ENCODE data around the gene MMRN1. TPM values are rescaled to one million over a fixed set of nuclear protein-coding genes. Genes with fewer than 3 reads are reported as not detected.
A peak's percentile ranks its signal among the peaks of the same experiment; 100 is the strongest.

Gene MMRN1
- 67.4 TPM for total RNA-seq
- long read RNA-seq, full-length matches to known transcripts = 82 of 90 reads
- long read RNA-seq, partial matches to known transcripts = 4 of 90 reads
- long read RNA-seq, other reads (novel, unspliced or antisense) = 4 of 90 reads

- intact Hi-C loops (cut with DNase I) = no loop called here
- Histone ChIP-seq H3K36me3 (no peaks in the 10 kb centered on the region), H3K4me3 (peak within 1 kb of the TSS; percentile 6), H3K27me3 (peaks cover 3% of the 10 kb centered on the region), H3K9me3 (no peaks in the 10 kb centered on the region), H3K27ac (no peak within 1 kb of the TSS), H3K4me1 (no peaks in the 10 kb centered on the region)
- ATAC-seq (no peak), DNase-seq (no peak)
- no peak for TF ChIP-seq CTCF (IDR thresholded peaks at IDR 0.05)
Observed at GRCh38 chr4:89894649-89895550, at the start of gene MMRN1. TSS of gene MMRN1 (plus strand) at chr4:89894854. CDS start at chr4:89894972, 118 bp downstream.

- Histone ChIP-seq H3K27ac (no peak overlapping the region), H3K9me3 (no peaks in the 10 kb centered on the region), H3K36me3 (no peaks in the 10 kb centered on the region), H3K4me1 (no peaks in the 10 kb centered on the region), H3K4me3 (no peak overlapping the region), H3K27me3 (no peaks in the 10 kb centered on the region)
- DNase-seq (no peak), ATAC-seq (no peak)
- TF ChIP-seq CTCF (IDR thresholded peaks at IDR 0.05) = no peak
- intact Hi-C loops (cut with DNase I) = no loop called here
Observed at GRCh38 chr4:89847571-89848325, 46.9 kb upstream of the MMRN1 start.

- DNase-seq (no peak), ATAC-seq (no peak)
- H3K9me3 ChIP-seq = no peaks in the 10 kb centered on the region
- H3K4me3 ChIP-seq = no peak overlapping the region
- H3K4me1 ChIP-seq = no peaks in the 10 kb centered on the region
- H3K36me3 ChIP-seq = no peaks in the 10 kb centered on the region
- no peak for TF ChIP-seq CTCF (IDR thresholded peaks at IDR 0.05)
- no peaks in the 10 kb centered on the region for H3K27me3 ChIP-seq
- intact Hi-C loops (cut with DNase I) = no loop called here
- no peak overlapping the region for H3K27ac ChIP-seq
Observed at GRCh38 chr4:89855236-89855635, 39.4 kb upstream of the MMRN1 start.

GRCh38 chr4:89860971-89861370, 33.7 kb upstream of the MMRN1 start:
- DNase-seq (no peak), ATAC-seq (no peak)
- no peak overlapping the region for H3K4me3 ChIP-seq
- no peak overlapping the region for H3K27ac ChIP-seq
- H3K9me3 ChIP-seq = no peaks in the 10 kb centered on the region
- no peaks in the 10 kb centered on the region for H3K27me3 ChIP-seq
- H3K36me3 ChIP-seq = no peaks in the 10 kb centered on the region
- no peak for TF ChIP-seq CTCF (IDR thresholded peaks at IDR 0.05)
- no peaks in the 10 kb centered on the region for H3K4me1 ChIP-seq
- intact Hi-C loops (cut with DNase I) = no loop called here

GRCh38 chr4:89863533-89863932, 31.1 kb upstream of the MMRN1 start:
- Histone ChIP-seq H3K27ac (no peak overlapping the region), H3K4me1 (no peaks in the 10 kb centered on the region), H3K36me3 (no peaks in the 10 kb centered on the region), H3K9me3 (no peaks in the 10 kb centered on the region), H3K4me3 (no peak overlapping the region), H3K27me3 (no peaks in the 10 kb centered on the region)
- intact Hi-C loops (cut with DNase I) = no loop called here
- TF ChIP-seq CTCF (IDR thresholded peaks at IDR 0.05) = no peak
- ATAC-seq (no peak), DNase-seq (no peak)
